A549 (cell line): ENCODE data around the gene CDX2. TPM values are rescaled to one million over a fixed set of nuclear protein-coding genes. Genes with fewer than 3 reads are reported as not detected.

Source experiments
- ATAC-seq, 2 experiments: fragments of 200-7000 bp in 1 of 2; fragments of >200 bp in 1 of 2; cut with Nextera tagmentation in 1 of 2; cut with Tn5 transposase in 1 of 2; 3 replicates each; pipeline versions ENCODE4 v1.8.0 to v1.9.1; 2018 to 2020; ENCODE audit warnings: mild to moderate bottlenecking in 1 of 2, moderate library complexity in 1 of 2
- CTCF ChIA-PET: fragments of 300-600 bp; sonication (Branson Sonifier 250); formaldehyde crosslinking; extraction: SDS; loops from one replicate; lab custom pipeline; 2021; ENCODE audit warnings: antibody characterized with exemption, inconsistent platforms; lab: Yijun Ruan, JAX
- POLR2A ChIA-PET: fragments of 350-600 bp; formaldehyde crosslinking; extraction: SDS; loops from one replicate; lab custom pipeline; 2021; ENCODE audit warnings: antibody characterized with exemption, inconsistent platforms; lab: Yijun Ruan, JAX
- DNase-seq, 2 experiments: peaks; one replicate each; pipeline versions ENCODE4 v3.0.0 to v3.0.0-alpha.2; 2011 to 2016; ENCODE audit warnings: low read depth in 1 of 2, low spot score in 1 of 2
- FAIRE-seq: peaks from 2 replicates; lab custom pipeline; 2011; peaks lifted over from hg19 to GRCh38; lab: Jason Lieb, UNC
- H3K27ac ChIP-seq, 2 experiments: fragments of >200 bp; sonication (Bioruptor Twin); formaldehyde crosslinking; 3 replicates each; pipeline ENCODE4 v1.5.1; 2016 to 2017
- H3K4me1 ChIP-seq: fragments of >200 bp; sonication (Bioruptor Twin); formaldehyde crosslinking; 3 replicates; pipeline ENCODE4 v1.6.1; 2016
- H3K4me2 ChIP-seq: fragments of >200 bp; sonication (Bioruptor Twin); formaldehyde crosslinking; 3 replicates; pipeline ENCODE4 v1.6.1; 2016
- H3K4me3 ChIP-seq: fragments of >200 bp; sonication (Bioruptor Twin); formaldehyde crosslinking; 3 replicates; pipeline ENCODE4 v1.5.1; 2016
- H3K9me3 ChIP-seq: fragments of >200 bp; sonication (Bioruptor Twin); formaldehyde crosslinking; 3 replicates; pipeline ENCODE4 v1.6.1; 2016
- CBX2 ChIP-seq: fragments of 200-600 bp; sonication (generic); IDR thresholded peaks from 2 replicates; pipeline ENCODE4 v1.6.1; 2016; ENCODE audit warnings: low read depth, mild to moderate bottlenecking, borderline replicate concordance
- EHMT2 ChIP-seq: fragments of 200-600 bp; sonication (generic); IDR thresholded peaks from 2 replicates; pipeline ENCODE4 v1.6.1; 2016; ENCODE audit warnings: antibody characterized with exemption, low read depth, mild to moderate bottlenecking, moderate library complexity
- ELK1 ChIP-seq: fragments of 150-350 bp; IDR thresholded peaks from 2 replicates; pipeline ENCODE4 v1.6.1; 2014; ENCODE audit warnings: low read depth, mild to moderate bottlenecking, low read length
- ESRRA ChIP-seq: fragments of 150-350 bp; IDR thresholded peaks from 2 replicates; pipeline ENCODE4 v1.6.1; 2014; ENCODE audit warnings: mild to moderate bottlenecking, low read length, borderline replicate concordance
- FOSB ChIP-seq: fragments of 250-450 bp; sonication (Bioruptor Pico); IDR thresholded peaks from 2 replicates; pipeline ENCODE4 v1.5.0; 2020; ENCODE audit warnings: mild to moderate bottlenecking, moderate library complexity
- HES2 ChIP-seq: fragments of >200 bp; sonication (Bioruptor Twin); formaldehyde crosslinking; IDR thresholded peaks from 2 replicates; pipeline ENCODE4 v1.6.1; 2016
- HOXA7 ChIP-seq: fragments of 250-450 bp; sonication (Bioruptor Pico); IDR thresholded peaks from 2 replicates; pipeline ENCODE4 v1.5.0; 2020; ENCODE audit warnings: mild to moderate bottlenecking, moderate library complexity
- HOXB13 ChIP-seq: fragments of 250-450 bp; sonication (Bioruptor Pico); IDR thresholded peaks from 2 replicates; pipeline ENCODE4 v1.5.0; 2020; ENCODE audit warnings: low read depth, mild to moderate bottlenecking, moderate library complexity
- HOXB5 ChIP-seq: fragments of 250-450 bp; sonication (Bioruptor Pico); IDR thresholded peaks from 2 replicates; pipeline ENCODE4 v1.5.0; 2020; ENCODE audit warnings: mild to moderate bottlenecking, moderate library complexity
- MAZ ChIP-seq: fragments of 150-350 bp; IDR thresholded peaks from 2 replicates; pipeline ENCODE4 v1.6.1; 2014; ENCODE audit warnings: antibody characterized with exemption, low read depth, low read length, borderline replicate concordance
- MYC ChIP-seq: IDR thresholded peaks from 2 replicates; pipeline ENCODE4 v1.6.1; 2012; ENCODE audit warnings: mild to moderate bottlenecking, inconsistent platforms, low read length, improper control_type of control experiment, borderline replicate concordance
- NFE2L2 ChIP-seq: fragments of 150-350 bp; conservative IDR thresholded peaks from 2 replicates; pipeline ENCODE4 v1.6.1; 2014; ENCODE audit warnings: low read length
- NPAS2 ChIP-seq: fragments of 250-450 bp; sonication (Bioruptor Pico); IDR thresholded peaks from 2 replicates; pipeline ENCODE4 v1.8.0; 2022; ENCODE audit warnings: mild to moderate bottlenecking, moderate library complexity, borderline replicate concordance
- PHF8 ChIP-seq: fragments of 200-600 bp; sonication (generic); IDR thresholded peaks from 2 replicates; pipeline ENCODE4 v1.6.1; 2016; ENCODE audit warnings: low read depth, mild to moderate bottlenecking, antibody characterized with exemption, moderate library complexity, borderline replicate concordance
- RARB ChIP-seq: fragments of 250-450 bp; sonication (Bioruptor Pico); IDR thresholded peaks from 2 replicates; pipeline ENCODE4 v1.8.0; 2021; ENCODE audit warnings: mild to moderate bottlenecking, moderate library complexity
- REST ChIP-seq: fragments of 200-600 bp; sonication (generic); IDR thresholded peaks from 2 replicates; pipeline ENCODE4 v1.6.1; 2016; ENCODE audit warnings: antibody characterized with exemption, mild to moderate bottlenecking, moderate library complexity
- ZSCAN20 ChIP-seq: fragments of 250-450 bp; sonication (Bioruptor Pico); IDR thresholded peaks from 2 replicates; pipeline ENCODE4 v1.8.0; 2022; ENCODE audit warnings: mild to moderate bottlenecking, moderate library complexity
- WGBS: methylation state at CpG from one replicate; pipeline ENCODE4 v1.1.6; 2017; ENCODE audit errors: missing lambda C conversion rate; 5-methylcytosine and 5-hydroxymethylcytosine counted together
- polyA plus RNA-seq, 4 experiments: library from polyadenylated mRNA; depleted of rRNA in 3 of 4; stranded (reverse); fragments of >200 nt; fragmentation: RNase III in 1 of 4; extraction: RNeasy Plus Mini Kit Qiagen cat#74134 plus additional on column Dnase treatment in 1 of 4; gene quantifications; 2 replicates in 3 of 4; 3 replicates in 1 of 4; pipeline ENCODE4 v1.2.3, GENCODE V29; 2011 to 2017
- TF ChIP-seq, protein P1 (sequence below): fragments of 250-450 bp; sonication (Bioruptor Pico); IDR thresholded peaks from 2 replicates; pipeline ENCODE4 v1.5.0; 2021; ENCODE audit warnings: mild to moderate bottlenecking, moderate library complexity, borderline replicate concordance
- TF ChIP-seq, protein P2 (sequence below): fragments of 250-450 bp; sonication (Bioruptor Pico); IDR thresholded peaks from 2 replicates; pipeline ENCODE4 v1.5.0; 2020; ENCODE audit warnings: low read depth, mild to moderate bottlenecking, moderate library complexity

The CDX2 gene
- polyA plus RNA-seq, 2 of the 4 experiments (the other 2 are of a cell fraction), result 0.14 to 0.19 TPM

GRCh38 chr13:27922883-27923612 is 46.1 kb downstream of the CDX2 start:
- CTCF ChIA-PET, result no interaction called here
- Histone ChIP-seq H3K4me3 (no peak overlapping the region), H3K9me3 (no peaks in the 10 kb centered on the region), H3K27ac (no peak overlapping the region), H3K4me2 (no peak overlapping the region), H3K4me1 (no peaks in the 10 kb centered on the region)
- POLR2A ChIA-PET, result no interaction called here
- TF ChIP-seq ZSCAN20, result no peak
- TF ChIP-seq, protein P1, sequence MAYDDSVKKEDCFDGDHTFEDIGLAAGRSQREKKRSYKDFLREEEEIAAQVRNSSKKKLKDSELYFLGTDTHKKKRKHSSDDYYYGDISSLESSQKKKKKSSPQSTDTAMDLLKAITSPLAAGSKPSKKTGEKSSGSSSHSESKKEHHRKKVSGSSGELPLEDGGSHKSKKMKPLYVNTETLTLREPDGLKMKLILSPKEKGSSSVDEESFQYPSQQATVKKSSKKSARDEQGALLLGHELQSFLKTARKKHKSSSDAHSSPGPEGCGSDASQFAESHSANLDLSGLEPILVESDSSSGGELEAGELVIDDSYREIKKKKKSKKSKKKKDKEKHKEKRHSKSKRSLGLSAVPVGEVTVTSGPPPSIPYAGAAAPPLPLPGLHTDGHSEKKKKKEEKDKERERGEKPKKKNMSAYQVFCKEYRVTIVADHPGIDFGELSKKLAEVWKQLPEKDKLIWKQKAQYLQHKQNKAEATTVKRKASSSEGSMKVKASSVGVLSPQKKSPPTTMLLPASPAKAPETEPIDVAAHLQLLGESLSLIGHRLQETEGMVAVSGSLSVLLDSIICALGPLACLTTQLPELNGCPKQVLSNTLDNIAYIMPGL (CRISPR knock-in tag), result no peak
- no peak for TF ChIP-seq HES2
- no peak for TF ChIP-seq REST
- TF ChIP-seq HOXA7 (CRISPR knock-in tag), result no peak
- TF ChIP-seq PHF8, result no peak
- no peak for TF ChIP-seq MYC
- TF ChIP-seq EHMT2, result no peak
- TF ChIP-seq MAZ, result no peak
- no peak for TF ChIP-seq HOXB13
- TF ChIP-seq, protein P2, sequence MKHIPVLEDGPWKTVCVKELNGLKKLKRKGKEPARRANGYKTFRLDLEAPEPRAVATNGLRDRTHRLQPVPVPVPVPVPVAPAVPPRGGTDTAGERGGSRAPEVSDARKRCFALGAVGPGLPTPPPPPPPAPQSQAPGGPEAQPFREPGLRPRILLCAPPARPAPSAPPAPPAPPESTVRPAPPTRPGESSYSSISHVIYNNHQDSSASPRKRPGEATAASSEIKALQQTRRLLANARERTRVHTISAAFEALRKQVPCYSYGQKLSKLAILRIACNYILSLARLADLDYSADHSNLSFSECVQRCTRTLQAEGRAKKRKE (CRISPR knock-in tag), result no peak
- TF ChIP-seq CBX2, result no peak
- WGBS, result 67% methylated on average over 22 of the region's 24 CpGs
- ATAC-seq (no peak), DNase-seq (no peak), FAIRE-seq (no peak)

- CTCF ChIA-PET, result interaction anchor here (1.6 kb wide), 1 partner anchor 92 kb away, joined by 3 read pairs; no protein-coding TSS in a partner anchor
- FAIRE-seq, result no peak
- POLR2A ChIA-PET, result no interaction called here
- WGBS, result 83% methylated on average over 34 of the region's 39 CpGs
- no peak for ATAC-seq
- H3K4me3 ChIP-seq, result no peak overlapping the region
- H3K27ac ChIP-seq, result no peak overlapping the region
- DNase-seq, result no peak
- H3K4me1 ChIP-seq, result no peaks in the 10 kb centered on the region
- no peak overlapping the region for H3K4me2 ChIP-seq
- no peaks in the 10 kb centered on the region for H3K9me3 ChIP-seq
- TF ChIP-seq, protein P2 (CRISPR knock-in tag), result no peak
- TF ChIP-seq FOSB (CRISPR knock-in tag) (no peak), PHF8 (no peak), REST (no peak), NPAS2 (CRISPR knock-in tag) (no peak), NFE2L2 (no peak), HOXB5 (CRISPR knock-in tag) (no peak), ESRRA (no peak), RARB (CRISPR knock-in tag) (no peak), ELK1 (no peak)
These were observed 46.9 kb downstream of the CDX2 start for GRCh38 chr13:27921961-27922882.
